Epithelial cell of proximal tubule (primary cell): Measurements from ENCODE around the gene MAPKAP1. TPM values are rescaled to one million over a fixed set of nuclear protein-coding genes. Genes with fewer than 3 reads are reported as not detected.

Experiments
- DNase-seq: peaks from one replicate; pipeline ENCODE4 v3.0.0-alpha.2; 2011; ENCODE audit warnings: low read depth
- H3K4me3 ChIP-seq: 2 replicates; pipeline ENCODE4 v1.5.1; 2011; ENCODE audit warnings: low read depth, mild to moderate bottlenecking, low read length
- CTCF ChIP-seq: conservative IDR thresholded peaks from 2 replicates; pipeline ENCODE4 v1.5.1; 2012; ENCODE audit warnings: low read depth, mild to moderate bottlenecking, low read length
- total RNA-seq: library from RNA; depleted of rRNA; stranded (reverse); fragments of >200 nt; gene quantifications from 2 replicates; pipeline ENCODE4 v1.2.3, GENCODE V29; 2015

MAPKAP1 gene
- total RNA-seq, 1 donor from 2014 or later = 100 TPM

- H3K4me3 ChIP-seq = no peak overlapping the region
- TF ChIP-seq CTCF = no peak
- no peak for DNase-seq
Measured at GRCh38 chr9:125393426-125393825, 313.6 kb downstream of the MAPKAP1 start.

DNA sequence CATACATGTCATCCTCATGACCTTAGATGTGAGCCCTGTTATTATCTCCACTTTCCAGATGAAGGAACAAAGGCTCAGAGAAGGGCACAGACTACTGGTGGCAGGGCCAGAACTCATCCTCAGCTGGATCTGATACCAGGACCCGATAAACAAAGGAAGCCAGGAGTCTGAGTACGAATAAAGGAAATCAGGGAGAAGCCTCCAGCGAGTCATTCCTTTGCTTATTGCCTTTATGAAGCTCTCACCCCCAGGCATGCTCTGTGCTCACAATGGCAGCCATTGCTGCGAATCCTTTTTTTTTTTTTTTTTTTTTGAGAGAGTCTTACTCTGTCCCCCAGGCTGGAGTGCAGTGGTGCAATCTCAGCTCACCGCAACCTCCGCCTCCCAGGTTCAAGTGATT is 315.3 kb downstream of the MAPKAP1 start:
- no peak overlapping the region for H3K4me3 ChIP-seq
- no peak for DNase-seq
- no peak for TF ChIP-seq CTCF

DNA sequence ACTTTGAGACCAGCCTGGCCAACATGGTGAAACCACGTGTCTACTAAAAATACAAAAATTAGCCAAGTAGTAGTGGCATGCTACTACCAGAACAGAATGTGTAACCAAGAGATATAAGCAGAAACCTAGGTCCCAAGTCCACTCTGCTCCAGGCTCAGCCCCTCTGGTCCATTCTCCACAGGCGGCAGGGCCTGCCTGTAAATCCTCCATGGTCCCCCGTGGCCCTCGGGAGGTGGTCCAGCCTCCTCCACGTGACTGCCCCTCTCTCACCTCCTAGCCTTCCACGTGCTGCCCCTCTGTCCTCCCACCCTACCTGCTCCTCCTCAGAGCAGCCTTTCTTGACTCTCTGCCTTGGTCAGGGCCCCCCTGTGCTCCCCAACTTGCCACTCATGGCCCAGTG is 318.0 kb downstream of the MAPKAP1 start:
- no peak overlapping the region for H3K4me3 ChIP-seq
- no peak for TF ChIP-seq CTCF
- DNase-seq = no peak

GRCh38 chr9:125387861-125388524 is 319.0 kb downstream of the MAPKAP1 start:
- DNase-seq = no peak
- TF ChIP-seq CTCF = no peak
- H3K4me3 ChIP-seq = no peak overlapping the region

Other genes with a start within 250 kb of the MAPKAP1 start
- 11.0 and 20.3 TPM in 2 replicates for gene PBX3, start 40.2 kb upstream of the MAPKAP1 start, total RNA-seq